ENCODE measurements around the gene RAD51B. TPM values are rescaled to one million over a fixed set of nuclear protein-coding genes. Genes with fewer than 3 reads are reported as not detected.

Gene RAD51B
- total RNA-seq, 4 donors from 2014 or later, result 6.2 to 39.9 (median 12.9) TPM

DNA sequence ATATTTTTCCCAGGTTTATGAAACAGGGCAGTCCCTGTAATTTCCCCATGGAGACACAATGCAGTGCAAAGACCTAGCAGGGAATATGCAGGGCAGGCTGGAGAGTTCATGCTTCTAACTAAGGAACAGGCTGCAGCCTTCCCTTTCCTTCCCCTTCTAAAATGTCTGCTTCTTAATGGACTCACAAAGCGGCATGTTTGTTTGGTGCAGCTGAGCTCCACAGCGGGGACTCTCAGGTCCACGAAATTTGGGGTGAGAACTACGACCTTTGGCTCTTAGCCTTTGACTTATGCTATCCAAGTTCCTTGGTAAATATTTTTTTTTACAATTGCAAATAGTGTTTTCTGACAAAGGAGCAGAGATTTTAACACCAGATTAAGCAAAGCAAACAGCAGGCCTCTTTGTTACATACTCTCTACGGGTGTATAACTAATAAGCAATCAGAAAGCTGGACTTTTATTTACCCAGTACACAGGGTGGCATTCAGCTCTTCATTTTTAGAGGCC, 649.7 kb downstream of the RAD51B start:
- Histone ChIP-seq H3K4me3 (no peak overlapping the region), H3K27me3 (no peaks in the 10 kb centered on the region), H3K27ac (peak overlapping the region in 2 of 4 donors; percentile 54 to 69), H3K36me3 (no peaks in the 10 kb centered on the region), H3K9me3 (no peaks in the 10 kb centered on the region), H3K4me1 (peaks cover 17 to 60% (median 27%) of the 10 kb centered on the region in 3 donors)
- TF ChIP-seq, protein P1, sequence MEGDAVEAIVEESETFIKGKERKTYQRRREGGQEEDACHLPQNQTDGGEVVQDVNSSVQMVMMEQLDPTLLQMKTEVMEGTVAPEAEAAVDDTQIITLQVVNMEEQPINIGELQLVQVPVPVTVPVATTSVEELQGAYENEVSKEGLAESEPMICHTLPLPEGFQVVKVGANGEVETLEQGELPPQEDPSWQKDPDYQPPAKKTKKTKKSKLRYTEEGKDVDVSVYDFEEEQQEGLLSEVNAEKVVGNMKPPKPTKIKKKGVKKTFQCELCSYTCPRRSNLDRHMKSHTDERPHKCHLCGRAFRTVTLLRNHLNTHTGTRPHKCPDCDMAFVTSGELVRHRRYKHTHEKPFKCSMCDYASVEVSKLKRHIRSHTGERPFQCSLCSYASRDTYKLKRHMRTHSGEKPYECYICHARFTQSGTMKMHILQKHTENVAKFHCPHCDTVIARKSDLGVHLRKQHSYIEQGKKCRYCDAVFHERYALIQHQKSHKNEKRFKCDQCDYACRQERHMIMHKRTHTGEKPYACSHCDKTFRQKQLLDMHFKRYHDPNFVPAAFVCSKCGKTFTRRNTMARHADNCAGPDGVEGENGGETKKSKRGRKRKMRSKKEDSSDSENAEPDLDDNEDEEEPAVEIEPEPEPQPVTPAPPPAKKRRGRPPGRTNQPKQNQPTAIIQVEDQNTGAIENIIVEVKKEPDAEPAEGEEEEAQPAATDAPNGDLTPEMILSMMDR (IDR thresholded peaks at IDR 0.05), result no peak
- no peak for TF ChIP-seq POLR2A (IDR thresholded peaks at IDR 0.05)
- no peak for DNase-seq
- intact Hi-C loops (cut with DNase I), result no loop called here
- WGBS, 2 donors, result 85% methylated on average over 5 of the region's 5 CpGs

DNA sequence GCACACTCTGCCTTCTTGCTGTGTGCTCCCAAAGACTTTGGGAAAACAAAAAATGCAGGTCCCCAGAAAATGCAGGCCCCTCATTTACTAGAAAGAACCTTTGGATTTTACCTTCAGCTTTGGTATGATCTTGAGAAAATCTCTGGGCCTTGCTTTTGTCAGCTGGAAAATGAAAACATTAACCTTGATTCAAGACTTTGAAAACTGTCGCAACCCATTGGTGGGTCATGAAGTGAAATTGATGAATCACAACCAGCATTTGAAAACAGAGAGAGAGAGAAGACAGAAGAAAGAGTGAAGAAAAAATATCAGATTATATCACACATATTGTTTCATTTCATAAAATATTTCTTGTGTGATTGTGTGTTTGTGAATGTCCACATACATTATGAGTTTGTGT, 650.8 kb downstream of the RAD51B start:
- Histone ChIP-seq H3K9me3 (no peaks in the 10 kb centered on the region), H3K36me3 (no peaks in the 10 kb centered on the region), H3K27ac (no peak overlapping the region), H3K27me3 (no peaks in the 10 kb centered on the region), H3K4me1 (peaks cover 17 to 61% (median 21%) of the 10 kb centered on the region in 3 donors), H3K4me3 (no peak overlapping the region)
- intact Hi-C loops (cut with DNase I), result no loop called here
- TF ChIP-seq, protein P1 (IDR thresholded peaks at IDR 0.05), result no peak
- TF ChIP-seq POLR2A (IDR thresholded peaks at IDR 0.05), result no peak
- no peak for DNase-seq
- WGBS, 2 donors, result 90 to 100% methylated on average over 1 of the region's 1 CpG

DNA sequence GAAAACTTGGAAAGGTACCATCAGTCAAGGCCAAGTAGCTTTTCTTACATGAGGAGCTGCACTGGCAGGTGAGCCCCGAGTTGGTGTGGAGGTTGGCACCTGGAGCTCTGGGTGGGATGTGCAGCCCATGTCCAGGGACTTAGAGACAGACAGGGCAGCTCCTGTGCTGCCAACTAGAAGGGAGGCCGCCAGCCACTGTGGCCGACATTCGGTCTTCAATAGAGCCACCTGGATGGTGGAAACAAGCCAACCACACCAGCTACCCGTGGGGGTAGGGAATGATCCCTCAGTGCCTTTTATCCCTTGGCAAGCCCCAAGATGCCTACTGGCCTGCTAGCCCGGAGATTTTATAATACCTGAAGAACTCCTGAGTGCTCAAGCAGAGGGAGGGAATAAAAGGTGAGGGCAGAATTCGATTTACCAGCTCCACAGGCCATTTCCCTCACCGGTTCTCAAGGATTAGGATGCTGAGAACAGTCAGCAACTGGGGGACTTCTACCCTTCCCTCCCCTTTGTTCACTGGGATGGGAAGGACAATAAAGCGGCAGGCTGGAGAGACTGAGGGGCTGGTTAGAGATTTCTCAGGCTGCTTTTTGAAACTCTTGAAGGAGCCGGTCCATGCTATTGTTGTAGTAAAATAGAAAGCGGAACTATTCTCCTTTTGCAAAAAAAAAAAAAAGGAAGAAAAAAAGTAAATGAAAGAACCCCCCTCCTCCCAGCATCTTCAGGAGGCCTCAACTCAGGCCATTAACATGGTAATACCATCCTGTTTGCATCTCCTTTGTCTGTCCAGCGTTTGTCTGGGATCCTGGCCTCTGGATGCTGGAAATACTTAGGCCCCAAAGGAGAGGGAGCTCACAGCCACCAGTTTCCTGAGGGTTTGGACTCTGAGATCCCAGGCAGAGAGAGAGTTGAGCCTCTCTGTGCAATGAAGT, 651.7 kb downstream of the RAD51B start:
- Histone ChIP-seq H3K4me1 (peaks cover 13 to 66% (median 24%) of the 10 kb centered on the region in 3 donors), H3K27ac (peak overlapping the region in 3 of 4 donors; percentile 25 to 70 (median 59)), H3K36me3 (no peaks in the 10 kb centered on the region), H3K27me3 (no peaks in the 10 kb centered on the region), H3K9me3 (no peaks in the 10 kb centered on the region), H3K4me3 (no peak overlapping the region)
- WGBS, 2 donors, result 84 to 89% methylated on average over 9 to 12 of the region's 12 CpGs
- DNase-seq, result no peak
- TF ChIP-seq, protein P1 (IDR thresholded peaks at IDR 0.05), result no peak
- TF ChIP-seq POLR2A (IDR thresholded peaks at IDR 0.05), result no peak
- intact Hi-C loops (cut with DNase I), result no loop called here

DNA sequence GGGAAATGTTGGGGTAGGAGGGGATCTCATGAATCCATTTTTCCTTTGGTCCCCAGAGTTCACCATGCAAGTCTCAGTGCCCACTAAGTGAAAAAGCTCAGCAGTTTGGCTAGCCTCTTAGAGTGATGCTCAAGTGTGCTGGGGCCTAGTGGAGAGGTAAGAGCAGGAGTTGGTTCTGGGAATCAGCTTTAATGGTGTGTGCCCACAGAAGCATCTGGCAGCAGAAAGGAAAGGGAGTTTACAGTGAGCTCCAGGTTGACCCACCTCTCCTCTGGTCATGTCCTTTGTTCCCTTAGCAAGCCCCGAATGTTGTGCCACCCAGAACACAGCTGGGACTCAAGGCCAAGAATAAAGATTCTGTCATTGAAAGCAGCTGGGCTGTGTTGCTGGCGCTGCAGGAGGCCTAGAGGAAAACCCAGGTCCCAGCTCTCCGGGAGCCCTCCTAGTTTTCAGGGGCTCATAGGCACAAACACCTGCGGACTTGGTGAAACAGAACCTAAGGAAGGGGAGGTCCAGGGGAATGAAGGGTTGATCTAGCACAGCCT, 652.5 kb downstream of the RAD51B start:
- Histone ChIP-seq H3K4me1 (peaks cover 14 to 66% (median 30%) of the 10 kb centered on the region in 3 donors), H3K4me3 (no peak overlapping the region), H3K36me3 (no peaks in the 10 kb centered on the region), H3K9me3 (no peaks in the 10 kb centered on the region), H3K27ac (peak overlapping the region; percentile 12 to 70 (median 42)), H3K27me3 (no peaks in the 10 kb centered on the region)
- TF ChIP-seq, protein P1 (IDR thresholded peaks at IDR 0.05), result no peak
- TF ChIP-seq POLR2A (IDR thresholded peaks at IDR 0.05), result no peak
- no peak for DNase-seq
- 86 to 95% methylated on average over 2 to 4 of the region's 4 CpGs for WGBS, 2 donors
- intact Hi-C loops (cut with DNase I), result no loop called here

DNA sequence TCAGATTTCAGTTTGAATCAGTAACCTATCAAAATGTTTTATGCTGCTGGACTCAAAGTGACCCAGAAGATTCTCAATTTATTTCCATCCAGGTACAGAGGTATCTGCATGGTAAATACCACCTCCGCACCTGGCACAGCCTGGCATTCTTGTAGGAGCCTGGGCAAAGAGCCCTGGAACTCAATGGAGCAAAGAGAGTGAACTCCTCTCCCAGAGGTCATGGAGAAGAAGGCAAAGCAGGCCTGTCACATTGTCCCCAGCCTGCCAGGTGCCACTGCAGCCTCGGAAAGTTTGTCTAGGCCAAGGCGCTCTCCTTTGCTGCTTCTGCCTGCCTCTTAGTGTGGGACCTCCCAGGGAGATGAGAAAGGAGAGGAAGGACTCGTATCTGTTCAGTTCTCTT, 653.5 kb downstream of the RAD51B start:
- Histone ChIP-seq H3K36me3 (no peaks in the 10 kb centered on the region), H3K4me1 (peaks cover 16 to 69% (median 33%) of the 10 kb centered on the region in 3 donors), H3K9me3 (no peaks in the 10 kb centered on the region), H3K4me3 (no peak overlapping the region), H3K27me3 (no peaks in the 10 kb centered on the region), H3K27ac (peak overlapping the region; percentile 40 to 70 (median 56))
- no peak for TF ChIP-seq POLR2A (IDR thresholded peaks at IDR 0.05)
- TF ChIP-seq, protein P1 (IDR thresholded peaks at IDR 0.05), result no peak
- WGBS, 2 donors, result 37 to 73% methylated on average over 4 of the region's 4 CpGs
- intact Hi-C loops (cut with DNase I), result no loop called here
- no peak for DNase-seq
